ENCODE measurements around the gene MAGIX. TPM values are rescaled to one million over a fixed set of nuclear protein-coding genes. Genes with fewer than 3 reads are reported as not detected.
A peak's percentile ranks its signal among the peaks of the same experiment; 100 is the strongest.
"Not testable (repeated sequence)": the region's sequence is repeated elsewhere in the genome, so short reads cannot be mapped to it uniquely, and the experiment has no call there.

The MAGIX gene
- total RNA-seq, 2 experiments from 2014 or later = 0.49 to 1.3 TPM

DNA sequence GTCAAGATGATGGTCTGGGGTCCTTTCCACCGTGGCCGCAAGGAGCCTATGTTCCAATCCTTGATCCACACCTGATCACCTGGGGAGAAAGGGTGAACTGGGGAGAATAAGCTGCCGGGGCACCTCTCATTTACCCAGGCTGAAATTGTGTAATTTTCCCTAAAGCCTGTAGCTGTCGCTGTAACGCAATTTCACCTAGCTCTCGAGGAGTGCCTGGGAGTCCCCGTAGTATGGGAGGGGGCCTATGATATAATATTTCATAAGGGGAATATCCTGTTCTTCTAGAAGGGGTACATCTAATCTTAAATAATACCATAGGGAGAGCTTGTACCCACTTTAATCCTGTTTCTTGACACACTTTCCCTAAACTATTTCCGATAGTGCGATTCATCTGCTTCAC, 20.3 kb upstream of the MAGIX start:
- POLR2A ChIA-PET; H3K27ac Mint-ChIP-seq; H3K4me3 Mint-ChIP-seq; ATAC-seq; H3K27me3 Mint-ChIP-seq; H3K36me3 Mint-ChIP-seq (ENCODE audit: low read depth); H3K4me1 Mint-ChIP-seq; H3K9me3 Mint-ChIP-seq (ENCODE audit: low read depth); intact Hi-C loops (cut with DNase I, micrococcal nuclease): not testable (repeated sequence)
- CTCF ChIA-PET = interaction anchor here (0.7 to 1.4 kb wide), 7 partner anchors 10 to 1081 kb away, joined by 3 to 5 read pairs (median 4); no protein-coding TSS in a partner anchor
- DNase-seq = peak; percentile 19

GRCh38 chrX:49143154-49143553, 19.4 kb upstream of the MAGIX start:
- DNase-seq (peak; percentile 45), ATAC-seq (peak; percentile 69)
- H3K36me3 Mint-ChIP-seq (ENCODE audit: low read depth); intact Hi-C loops (cut with DNase I, micrococcal nuclease); H3K4me1 Mint-ChIP-seq; H3K27ac Mint-ChIP-seq; H3K27me3 Mint-ChIP-seq; H3K9me3 Mint-ChIP-seq (ENCODE audit: low read depth); H3K4me3 Mint-ChIP-seq: not testable (repeated sequence)
- ChIA-PET POLR2A (interaction anchor here (0.6 kb wide), 1 partner anchor 688 kb away, joined by 6 read pairs; no protein-coding TSS in a partner anchor), CTCF (interaction anchor here (0.7 to 1.3 kb wide), 3 partner anchors 13 to 76 kb away, joined by 3 to 5 read pairs (median 3); no protein-coding TSS in a partner anchor)

GRCh38 chrX:49147282-49147681, 15.3 kb upstream of the MAGIX start:
- intact Hi-C loops (cut with DNase I, micrococcal nuclease) = no loop called here
- Mint-ChIP-seq H3K27me3 (no peaks in the 10 kb centered on the region), H3K9me3 (ENCODE audit: low read depth) (no peaks in the 10 kb centered on the region), H3K36me3 (ENCODE audit: low read depth) (no peaks in the 10 kb centered on the region), H3K4me3 (no peak overlapping the region), H3K27ac (no peak overlapping the region), H3K4me1 (no peaks in the 10 kb centered on the region)
- ChIA-PET CTCF (no interaction called here), POLR2A (no interaction called here)
- ATAC-seq (no peak), DNase-seq (no peak)

DNA sequence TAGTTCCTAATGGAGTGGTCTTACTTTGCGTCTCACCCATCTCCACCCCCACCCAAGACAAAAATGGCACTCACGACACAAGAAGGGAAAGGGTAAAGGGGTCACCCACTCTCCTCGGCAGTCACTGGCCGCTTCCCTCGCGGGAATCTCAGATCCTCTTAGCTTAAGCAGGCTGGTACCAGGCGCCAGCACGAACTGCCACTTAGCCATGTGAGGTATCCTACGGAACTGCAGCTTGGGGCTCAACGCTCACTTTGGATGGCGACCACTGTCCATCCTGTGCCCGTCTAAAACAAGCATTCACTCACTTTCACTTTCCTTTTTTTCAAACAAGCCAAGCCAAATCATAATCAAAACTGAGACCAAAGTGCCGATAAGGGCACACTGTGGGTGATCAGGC, 14.6 kb upstream of the MAGIX start:
- Mint-ChIP-seq H3K9me3 (ENCODE audit: low read depth) (no peaks in the 10 kb centered on the region), H3K4me3 (no peak overlapping the region), H3K27me3 (no peaks in the 10 kb centered on the region), H3K36me3 (ENCODE audit: low read depth) (no peaks in the 10 kb centered on the region), H3K27ac (no peak overlapping the region), H3K4me1 (no peaks in the 10 kb centered on the region)
- no peak for ATAC-seq
- POLR2A ChIA-PET = no interaction called here
- intact Hi-C loops (cut with DNase I, micrococcal nuclease) = no loop called here
- DNase-seq = no peak
- CTCF ChIA-PET = no interaction called here

DNA sequence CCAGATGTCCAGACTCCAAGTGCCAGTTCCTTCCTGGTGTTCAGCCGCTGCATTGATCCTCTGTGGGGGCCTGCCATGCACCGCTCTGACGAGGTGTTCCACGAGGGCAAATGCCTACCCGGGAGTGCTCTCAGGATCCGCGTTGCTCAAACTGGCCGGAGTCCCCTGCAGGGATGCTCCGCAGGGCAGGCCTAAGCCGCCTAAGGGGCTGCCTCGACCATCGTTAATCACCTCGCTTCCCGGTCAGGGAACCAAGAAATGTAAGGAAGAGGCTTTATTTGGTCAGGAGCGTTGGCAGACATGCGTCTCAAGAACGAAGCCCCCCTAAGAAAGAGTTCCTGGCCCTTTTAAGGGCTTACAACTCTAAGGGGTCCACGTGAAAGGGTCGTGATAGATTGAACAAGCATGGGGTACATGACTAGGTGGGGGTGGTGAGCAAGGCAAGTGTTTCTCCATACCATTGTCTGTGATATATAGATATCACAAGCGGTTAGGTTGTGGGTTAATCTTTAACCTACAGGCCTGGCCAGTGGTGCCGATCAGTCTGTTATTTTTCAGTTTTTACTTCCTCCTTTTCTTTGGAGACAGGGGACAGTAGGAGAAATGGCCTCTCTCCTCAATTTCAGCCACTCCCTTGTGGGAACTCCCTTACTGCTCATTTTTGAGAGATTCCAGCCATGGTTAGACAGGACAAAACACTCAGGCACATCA, 14.0 kb upstream of the MAGIX start:
- CTCF ChIA-PET = interaction anchor here (0.7 kb wide), 1 partner anchor 418 kb away, joined by 3 read pairs; no protein-coding TSS in a partner anchor
- DNase-seq; intact Hi-C loops (cut with DNase I, micrococcal nuclease); H3K9me3 Mint-ChIP-seq (ENCODE audit: low read depth); H3K4me3 Mint-ChIP-seq; POLR2A ChIA-PET; ATAC-seq; H3K27me3 Mint-ChIP-seq; H3K4me1 Mint-ChIP-seq; H3K36me3 Mint-ChIP-seq (ENCODE audit: low read depth); H3K27ac Mint-ChIP-seq: not testable (repeated sequence)

GRCh38 chrX:49149291-49149690, 13.3 kb upstream of the MAGIX start:
- H3K9me3 Mint-ChIP-seq (ENCODE audit: low read depth); ATAC-seq; DNase-seq; H3K27ac Mint-ChIP-seq; intact Hi-C loops (cut with DNase I, micrococcal nuclease); H3K4me1 Mint-ChIP-seq; H3K27me3 Mint-ChIP-seq; POLR2A ChIA-PET; H3K36me3 Mint-ChIP-seq (ENCODE audit: low read depth); H3K4me3 Mint-ChIP-seq: not testable (repeated sequence)
- CTCF ChIA-PET = interaction anchor here (0.7 kb wide), 2 partner anchors 419 to 430 kb away, joined by 3 read pairs; no protein-coding TSS in a partner anchor

DNA sequence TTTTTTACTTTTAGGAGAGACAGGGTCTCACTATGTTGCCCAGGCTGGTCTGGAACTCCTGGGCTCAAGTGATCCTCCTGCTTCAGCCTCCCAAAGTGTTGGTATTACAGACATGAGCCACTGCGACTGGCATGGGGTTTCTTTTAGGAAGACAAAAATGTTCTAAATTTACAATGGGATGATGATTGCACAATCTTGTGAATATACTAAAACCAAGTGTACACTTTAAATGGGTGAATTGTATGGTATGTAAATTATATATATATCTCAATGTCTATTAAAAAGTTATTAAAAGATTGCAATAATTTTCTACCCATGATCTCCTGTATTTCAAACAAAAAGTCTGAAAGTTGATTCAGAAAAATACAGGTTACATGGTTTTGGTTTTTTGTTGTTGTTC, 9.1 kb upstream of the MAGIX start:
- intact Hi-C loops (cut with DNase I, micrococcal nuclease) = no loop called here
- H3K36me3 Mint-ChIP-seq (ENCODE audit: low read depth) = peaks cover 2% of the 10 kb centered on the region
- no peak overlapping the region for H3K4me3 Mint-ChIP-seq
- CTCF ChIA-PET = interaction anchor here (1.1 kb wide), 1 partner anchor 161 kb away, joined by 3 read pairs; no protein-coding TSS in a partner anchor
- H3K27ac Mint-ChIP-seq = no peak overlapping the region
- POLR2A ChIA-PET = no interaction called here
- H3K27me3 Mint-ChIP-seq = no peaks in the 10 kb centered on the region
- ATAC-seq = no peak
- DNase-seq = no peak
- H3K4me1 Mint-ChIP-seq = peaks cover 11% of the 10 kb centered on the region
- no peaks in the 10 kb centered on the region for H3K9me3 Mint-ChIP-seq (ENCODE audit: low read depth)

DNA sequence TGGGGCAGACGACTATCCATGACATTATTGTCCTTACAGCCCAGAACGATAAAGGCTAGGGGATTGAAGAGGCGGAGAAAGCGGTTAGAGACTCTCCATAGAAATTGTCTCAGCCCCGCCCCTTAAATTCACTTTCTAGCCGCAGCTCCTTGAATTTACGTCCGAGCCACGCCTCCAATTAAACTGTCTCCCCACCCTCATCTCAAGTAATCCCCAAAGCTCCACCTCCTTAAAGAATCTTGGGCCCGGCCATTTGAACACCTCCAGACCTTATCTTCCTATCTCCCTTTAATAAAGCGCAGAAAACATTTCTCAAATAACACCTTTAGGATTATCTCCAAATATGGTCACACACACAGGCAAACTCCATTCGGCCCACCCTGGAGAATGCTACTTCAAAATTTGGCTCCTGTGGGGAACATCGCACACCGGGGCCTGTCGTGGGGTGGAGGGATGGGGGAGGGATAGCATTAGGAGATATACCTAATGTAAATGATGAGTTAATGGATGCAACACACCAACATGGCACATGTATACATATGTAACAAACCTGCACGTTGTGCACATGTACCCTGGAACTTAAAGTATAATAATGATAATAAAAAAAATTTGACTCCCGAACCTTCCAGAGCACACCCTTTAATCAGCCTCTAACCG, 7.2 kb upstream of the MAGIX start:
- CTCF ChIA-PET = interaction anchor here (0.5 to 1.5 kb wide), 9 partner anchors 11 to 219 kb away, joined by 3 to 4 read pairs (median 3); no protein-coding TSS in a partner anchor
- no peaks in the 10 kb centered on the region for H3K27me3 Mint-ChIP-seq

GRCh38 chrX:49155900-49156837, 6.4 kb upstream of the MAGIX start:
- ATAC-seq = peak; percentile 88
- H3K27ac Mint-ChIP-seq = peak overlapping the region; percentile 96
- POLR2A ChIA-PET = interaction anchor here (0.6 kb wide), 1 partner anchor 258 kb away, joined by 3 read pairs; the partner anchor contains the start of gene PQBP1
- H3K4me3 Mint-ChIP-seq = peak overlapping the region; percentile 87
- H3K4me1 Mint-ChIP-seq = peaks cover 11% of the 10 kb centered on the region
- intact Hi-C loops (cut with DNase I, micrococcal nuclease) = loop anchor here in 1 of 2 experiments (1.0 to 2.0 kb wide), 5 partner anchors 8 to 154 kb away; partner anchors contain the start of genes GPKOW, GRIPAP1 and PLP2
- peak; percentile 90 for DNase-seq
- H3K9me3 Mint-ChIP-seq (ENCODE audit: low read depth) = no peaks in the 10 kb centered on the region
- CTCF ChIA-PET = interaction anchor here (0.5 to 1.1 kb wide), 5 partner anchors 10 to 219 kb away, joined by 3 to 4 read pairs (median 3); no protein-coding TSS in a partner anchor
- peaks cover 2% of the 10 kb centered on the region for H3K36me3 Mint-ChIP-seq (ENCODE audit: low read depth)
- no peaks in the 10 kb centered on the region for H3K27me3 Mint-ChIP-seq

More for the DNA sequence above, 7.2 kb upstream of the MAGIX start:
- Mint-ChIP-seq H3K36me3 (ENCODE audit: low read depth) (peaks cover 2% of the 10 kb centered on the region), H3K4me3 (peak overlapping the region; percentile 87), H3K4me1 (peaks cover 11% of the 10 kb centered on the region), H3K9me3 (ENCODE audit: low read depth) (no peaks in the 10 kb centered on the region), H3K27ac (peak overlapping the region; percentile 96)
- POLR2A ChIA-PET = interaction anchor here (0.6 to 1.2 kb wide), 2 partner anchors 36 to 257 kb away, joined by 3 read pairs; partner anchors contain the start of gene PQBP1
- ATAC-seq = peak; percentile 58
- peak; percentile 63 for DNase-seq
- intact Hi-C loops (cut with DNase I, micrococcal nuclease) = no loop called here

GRCh38 chrX:49157194-49157593, 5.4 kb upstream of the MAGIX start:
- ATAC-seq = no peak
- Mint-ChIP-seq H3K36me3 (ENCODE audit: low read depth) (peaks cover 2% of the 10 kb centered on the region), H3K27ac (no peak overlapping the region), H3K4me1 (peaks cover 11% of the 10 kb centered on the region), H3K27me3 (no peaks in the 10 kb centered on the region), H3K4me3 (no peak overlapping the region), H3K9me3 (ENCODE audit: low read depth) (no peaks in the 10 kb centered on the region)
- no peak for DNase-seq
- intact Hi-C loops (cut with DNase I, micrococcal nuclease) = loop anchor here in 1 of 2 experiments (2.0 kb wide), 1 partner anchor 34 kb away; no protein-coding TSS in a partner anchor
- ChIA-PET CTCF (no interaction called here), POLR2A (no interaction called here)

DNA sequence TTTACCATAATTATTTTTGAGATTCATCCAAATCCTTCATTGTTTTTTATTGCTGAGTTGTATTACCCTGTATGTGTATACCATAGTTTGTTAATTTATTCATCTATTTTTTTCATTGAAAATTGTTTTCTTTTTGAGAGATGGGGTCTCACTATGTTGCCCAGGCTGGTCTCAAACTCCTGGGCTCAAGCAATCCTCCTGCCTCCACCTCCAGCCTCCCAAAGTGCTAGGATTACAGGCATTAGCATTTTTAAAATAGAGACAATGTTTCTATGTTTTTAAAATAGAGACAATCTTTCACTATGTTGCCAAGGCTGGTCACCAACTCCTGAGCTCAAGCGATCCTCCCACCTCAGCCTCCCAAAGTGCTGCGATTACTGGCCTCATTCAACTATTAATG, 1.6 kb upstream of the MAGIX start:
- intact Hi-C loops (cut with DNase I, micrococcal nuclease) = loop anchor here in 1 of 2 experiments (10.0 kb wide), 1 partner anchor 56 kb away; no protein-coding TSS in a partner anchor
- Mint-ChIP-seq H3K9me3 (ENCODE audit: low read depth) (no peaks in the 10 kb centered on the region), H3K4me1 (peaks cover 17% of the 10 kb centered on the region), H3K27ac (no peak overlapping the region), H3K4me3 (no peak overlapping the region), H3K27me3 (no peaks in the 10 kb centered on the region), H3K36me3 (ENCODE audit: low read depth) (no peaks in the 10 kb centered on the region)
- DNase-seq (no peak), ATAC-seq (no peak)
- CTCF ChIA-PET = no interaction called here
- POLR2A ChIA-PET = no interaction called here
